HepG2 (cell line): ENCODE results near the gene OR1C1. TPM values are rescaled to one million over a fixed set of nuclear protein-coding genes. Genes with fewer than 3 reads are reported as not detected.

Source experiments
- ATAC-seq: fragments of 200-7000 bp; cut with Tn5 transposase; 3 replicates; pipeline ENCODE4 v1.9.1; 2020; ENCODE audit warnings: mild to moderate bottlenecking, moderate library complexity
- Bru-seq: library from RNA; stranded (reverse); fragments of 400-500 nt; gene quantifications from one replicate; lab custom pipeline; 2021; lab: Mats Ljungman, UMichigan
- BruChase-seq, 2 experiments: library from RNA; stranded (reverse); fragments of 400-500 nt; gene quantifications; one replicate each; lab custom pipeline; 2021; lab: Mats Ljungman, UMichigan
- BruUV-seq: library from RNA; stranded (reverse); fragments of 400-500 nt; replicated peaks from 2 replicates; lab custom pipeline; 2021; lab: Mats Ljungman, UMichigan
- CTCF ChIA-PET: fragments of 300-600 bp; formaldehyde crosslinking; extraction: SDS; loops from one replicate; lab custom pipeline; 2021; ENCODE audit warnings: low total read pairs, inconsistent platforms, low intra/inter-chr PET ratio; lab: Yijun Ruan, JAX
- POLR2A ChIA-PET: fragments of 350-600 bp; sonication (Branson Sonifier 250); formaldehyde crosslinking; loops from one replicate; lab custom pipeline; 2020; ENCODE audit warnings: antibody characterized with exemption, inconsistent platforms; lab: Yijun Ruan, JAX
- DNase-seq: peaks from one replicate; pipeline ENCODE4 v3.0.0-alpha.2; 2015; ENCODE audit warnings: low spot score
- FAIRE-seq: peaks from 3 replicates; lab custom pipeline; 2011; peaks lifted over from hg19 to GRCh38; lab: Jason Lieb, UNC
- H2AFZ ChIP-seq: one replicate; pipeline ENCODE4 v1.6.1; 2011; ENCODE audit warnings: low read length, inconsistent platforms
- H3K27ac ChIP-seq: fragments of 300-600 bp; 3 replicates; pipeline ENCODE4 v1.8.0; 2011; ENCODE audit warnings: mixed run types, mild to moderate bottlenecking, mixed read lengths, low read length, inconsistent platforms; ENCODE audit not compliant: insufficient read depth; ENCODE audit errors: extremely low read length
- H3K27me3 ChIP-seq, 2 experiments: fragments of 200-600 bp in 1 of 2; 2 replicates in 1 of 2; 3 replicates in 1 of 2; pipeline versions ENCODE4 v1.6.0 to v1.8.0; 2011; ENCODE audit warnings: low read length in 2 of 2, mild to moderate bottlenecking in 2 of 2, moderate library complexity in 2 of 2, inconsistent platforms in 1 of 2; ENCODE audit not compliant: insufficient read depth in 2 of 2, control insufficient read depth in 1 of 2
- H3K36me3 ChIP-seq, 2 experiments: fragments of 200-600 bp in 1 of 2; replicated peaks in 1 of 2; 2 replicates in 1 of 2; 3 replicates in 1 of 2; pipeline versions ENCODE4 v1.5.1 to v1.8.0; 2011; ENCODE audit warnings: low read length in 2 of 2, inconsistent platforms in 1 of 2; ENCODE audit not compliant: insufficient read depth in 2 of 2, control insufficient read depth in 1 of 2
- H3K4me1 ChIP-seq: 2 replicates; pipeline ENCODE4 v1.5.1; 2012; ENCODE audit warnings: low read length, inconsistent platforms; ENCODE audit not compliant: insufficient read depth
- H3K4me2 ChIP-seq: 2 replicates; pipeline ENCODE4 v1.6.0; 2011; ENCODE audit warnings: low read depth, low read length, inconsistent platforms
- H3K4me3 ChIP-seq, 3 experiments: fragments of 200-600 bp in 1 of 3; sonication (generic), shearing (Covaris generic) in 1 of 3; replicated peaks in 1 of 3; 2 replicates each; pipeline ENCODE4 v1.5.1; 2011 to 2016; ENCODE audit warnings: low read length in 3 of 3, inconsistent platforms in 2 of 3, low read depth in 2 of 3, mild to moderate bottlenecking in 2 of 3, control low read depth in 1 of 3, mixed read lengths in 1 of 3; ENCODE audit not compliant: insufficient read depth in 1 of 3
- H3K79me2 ChIP-seq: one replicate; pipeline ENCODE4 v1.6.1; 2011; ENCODE audit warnings: low read length, inconsistent platforms; ENCODE audit not compliant: insufficient read depth
- H3K9ac ChIP-seq: 2 replicates; pipeline ENCODE4 v1.6.0; 2011; ENCODE audit warnings: mild to moderate bottlenecking, low read depth, low read length, inconsistent platforms; ENCODE audit not compliant: insufficient read depth
- H3K9me3 ChIP-seq: 2 replicates; pipeline ENCODE4 v1.5.1; 2012; ENCODE audit warnings: mild to moderate bottlenecking, low read length
- H4K20me1 ChIP-seq: 2 replicates; pipeline ENCODE4 v1.6.0; 2011; ENCODE audit warnings: inconsistent platforms, mild to moderate bottlenecking, low read length, moderate library complexity; ENCODE audit not compliant: insufficient read depth
- CCAR2 ChIP-seq: fragments of 200-400 bp; formaldehyde crosslinking; optimal IDR thresholded peaks from 2 replicates; pipeline ENCODE3; 2018; ENCODE audit warnings: low read depth, mild to moderate bottlenecking, low read length, moderate library complexity
- FOXO4 ChIP-seq: sonication (generic); formaldehyde crosslinking; conservative IDR thresholded peaks from 2 replicates; pipeline ENCODE4 v1.8.1; 2023; ENCODE audit warnings: missing genetic modification reagents
- HNF1B ChIP-seq: sonication (generic); formaldehyde crosslinking; IDR thresholded peaks from 2 replicates; pipeline ENCODE4 v1.5.1; 2020; ENCODE audit warnings: mild to moderate bottlenecking, moderate library complexity, missing genetic modification reagents
- KAT8 ChIP-seq: IDR thresholded peaks from 2 replicates; pipeline ENCODE4 v1.6.1; 2016; ENCODE audit warnings: missing genetic modification reagents, missing compliant biosample characterization
- MNT ChIP-seq: fragments of 450-650 bp; IDR thresholded peaks from 2 replicates; pipeline ENCODE4 v1.6.1; 2016
- RFX1 ChIP-seq: fragments of 450-650 bp; IDR thresholded peaks from 2 replicates; pipeline ENCODE4 v1.6.1; 2017
- SMARCC2 ChIP-seq: fragments of 450-650 bp; IDR thresholded peaks from 2 replicates; pipeline ENCODE4 v1.6.1; 2017; ENCODE audit warnings: antibody characterized with exemption, mild to moderate bottlenecking
- SMARCE1 ChIP-seq: fragments of 450-650 bp; IDR thresholded peaks from 2 replicates; pipeline ENCODE4 v1.6.1; 2017; ENCODE audit warnings: borderline replicate concordance
- SYNCRIP ChIP-seq: fragments of 200-400 bp; formaldehyde crosslinking; IDR thresholded peaks from 2 replicates; pipeline ENCODE4 v1.6.1; 2018; ENCODE audit warnings: mild to moderate bottlenecking, low read depth, low read length; ENCODE audit not compliant: insufficient read depth
- ZBTB49 ChIP-seq: sonication (generic); formaldehyde crosslinking; IDR thresholded peaks from 2 replicates; pipeline ENCODE4 v1.4.0; 2020; ENCODE audit warnings: missing genetic modification reagents, borderline replicate concordance
- ZNF367 ChIP-seq: sonication (generic); formaldehyde crosslinking; IDR thresholded peaks from 2 replicates; pipeline ENCODE4 v1.4.0; 2020; ENCODE audit warnings: missing genetic modification reagents, borderline replicate concordance
- ZNF564 ChIP-seq: sonication (generic); formaldehyde crosslinking; IDR thresholded peaks from 2 replicates; pipeline ENCODE4 v1.8.1; 2023; ENCODE audit warnings: mild to moderate bottlenecking, missing genetic modification reagents
- ZNF629 ChIP-seq: sonication (generic); formaldehyde crosslinking; conservative IDR thresholded peaks from 2 replicates; pipeline ENCODE4 v1.5.0; 2020; ENCODE audit warnings: missing genetic modification reagents
- ZNF709 ChIP-seq: sonication (generic); formaldehyde crosslinking; IDR thresholded peaks from 2 replicates; pipeline ENCODE4 v1.5.0; 2020; ENCODE audit warnings: mild to moderate bottlenecking, missing genetic modification reagents
- WGBS: methylation state at CpG from one replicate; pipeline ENCODE4 v1.1.6; 2017; ENCODE audit warnings: low lambda C conversion rate; 5-methylcytosine and 5-hydroxymethylcytosine counted together
- in situ Hi-C: cut with HindIII; loops from 2 replicates; pipeline ENCODE4 v1.10.0; 2017; ENCODE audit warnings: low pct_unique_long_range_greater_than_20kb; ENCODE audit not compliant: extremely low pct_ligation_motif_present
- intact Hi-C: fragments of 100-400 bp; cut with micrococcal nuclease; formaldehyde crosslinking; loops from one replicate; pipeline ENCODE4 v1.10.0; 2022; ENCODE audit not compliant: unreplicated experiment
- long read RNA-seq, 2 experiments: library from RNA in 1 of 2; library from polyadenylated mRNA in 1 of 2; stranded (forward) in 1 of 2; unstranded in 1 of 2; transcript quantifications; one replicate each; pipeline ENCODE4 v2.0.0, GENCODE V29; 2019 to 2022
- polyA minus RNA-seq, 3 experiments: library from RNA; depleted of rRNA, polyadenylated mRNA; stranded (reverse); fragments of >200 nt; gene quantifications; 2 replicates each; pipeline ENCODE4 v1.2.3, GENCODE V29; 2011; ENCODE audit warnings: low replicate concordance in 1 of 3
- polyA plus RNA-seq, 8 experiments: library from polyadenylated mRNA; depleted of rRNA in 3 of 8; stranded (reverse) in 7 of 8; unstranded in 1 of 8; fragments of >200 nt; fragmentation: Illumina TruSeq in 4 of 8; extraction: Trizol in 4 of 8; gene quantifications; 2 replicates each; pipeline versions ENCODE4 v1.2.1 to v1.2.3, GENCODE V29; 2011 to 2016; ENCODE audit warnings: low read depth in 4 of 8, missing spikeins in 1 of 8, mixed read lengths in 1 of 8; ENCODE audit not compliant: insufficient read depth in 1 of 8
- total RNA-seq, 5 experiments: library from RNA; depleted of rRNA; stranded (reverse); fragments of >200 nt; fragmentation: Illumina TruSeq; extraction: Trizol; gene quantifications; 2 replicates each; pipeline ENCODE4 v1.2.3, GENCODE V29; 2016; ENCODE audit warnings: low read depth in 1 of 5

The OR1C1 gene
- not detected in 2 replicates for total RNA-seq (2016; rRNA removed; fragmentation: Illumina TruSeq; extraction: Trizol)
- not detected in 2 replicates for total RNA-seq (2016; cell fraction: cytosol; rRNA removed; fragmentation: Illumina TruSeq; extraction: Trizol; ENCODE audit: low read depth)
- not detected in 2 replicates for total RNA-seq (2016; cell fraction: insoluble cytoplasmic fraction; rRNA removed; fragmentation: Illumina TruSeq; extraction: Trizol)
- total RNA-seq (2016; cell fraction: membrane; rRNA removed; fragmentation: Illumina TruSeq; extraction: Trizol), result not detected in 2 replicates
- total RNA-seq (2016; cell fraction: nucleus; rRNA removed; fragmentation: Illumina TruSeq; extraction: Trizol), result not detected in 2 replicates
- polyA plus RNA-seq (2011; rRNA removed), result not detected in 2 replicates
- not detected in 2 replicates for polyA plus RNA-seq (2011; cell fraction: cytosol; rRNA removed)
- not detected in 2 replicates for polyA plus RNA-seq (2011; cell fraction: nucleus; rRNA removed)
- polyA plus RNA-seq (2012), result not detected in 2 replicates
- not detected in 2 replicates for polyA plus RNA-seq (2016; cell fraction: cytosol; fragmentation: Illumina TruSeq; extraction: Trizol; ENCODE audit: low read depth)
- not detected in 2 replicates for polyA plus RNA-seq (2016; cell fraction: insoluble cytoplasmic fraction; fragmentation: Illumina TruSeq; extraction: Trizol; ENCODE audit: low read depth)
- not detected in 2 replicates for polyA plus RNA-seq (2016; cell fraction: membrane; fragmentation: Illumina TruSeq; extraction: Trizol; ENCODE audit: low read depth)
- not detected in 2 replicates for polyA plus RNA-seq (2016; cell fraction: nucleus; fragmentation: Illumina TruSeq; extraction: Trizol; ENCODE audit: insufficient read depth, low read depth)
- not detected in 2 replicates for polyA minus RNA-seq (2011; rRNA and poly(A)+ RNA removed; ENCODE audit: low replicate concordance)
- polyA minus RNA-seq (2011; cell fraction: cytosol; rRNA and poly(A)+ RNA removed), result not detected in 2 replicates
- not detected in 2 replicates for polyA minus RNA-seq (2011; cell fraction: nucleus; rRNA and poly(A)+ RNA removed)
- Bru-seq, nascent RNA, result not detected
- not detected for BruChase-seq, experiment 1, labeled RNA remaining after a 6-hour chase
- BruChase-seq, experiment 2, labeled RNA remaining after a 2-hour chase, result not detected
- long read RNA-seq, experiment 1, result 0 reads
- long read RNA-seq, experiment 2, result 0 reads

GRCh38 chr1:247760456-247760855, at the start of gene OR1C1:
TSS of gene OR1C1 (minus strand) at chr1:247760556. CDS start at chr1:247758406, 2,150 bp downstream.
- in situ Hi-C loops (no loop called here), intact Hi-C loops (no loop called here)
- Histone ChIP-seq H3K27ac (no peak within 1 kb of the TSS), H3K4me2 (no peak within 1 kb of the TSS), H3K4me3 (no peak within 1 kb of the TSS), H2AFZ (no peak within 1 kb of the TSS), H3K9me3 (peaks cover 68% of the 10 kb centered on the region), H3K79me2 (no peaks in the 10 kb centered on the region), H3K27me3 (no peaks in the 10 kb centered on the region), H3K4me1 (no peaks in the 10 kb centered on the region), H4K20me1 (no peaks in the 10 kb centered on the region), H3K9ac (no peak within 1 kb of the TSS), H3K36me3 (no peaks in the 10 kb centered on the region)
- POLR2A ChIA-PET, result no interaction called here
- no TSS peak for BruUV-seq
- DNase-seq (no peak), FAIRE-seq (no peak), ATAC-seq (no peak)
- CTCF ChIA-PET, result no interaction called here
- 1% methylated on average over 3 of the region's 3 CpGs for WGBS
- TF ChIP-seq SMARCE1 (no peak), CCAR2 (no peak), KAT8 (no peak), FOXO4 (CRISPR knock-in tag) (no peak), RFX1 (no peak), ZNF629 (CRISPR knock-in tag) (no peak), ZNF564 (CRISPR knock-in tag) (no peak), SMARCC2 (no peak), MNT (no peak), ZBTB49 (CRISPR knock-in tag) (no peak), ZNF709 (CRISPR knock-in tag) (no peak), HNF1B (CRISPR knock-in tag) (no peak), SYNCRIP (no peak), ZNF367 (CRISPR knock-in tag) (no peak)
